GM19467 (cell line): ENCODE data around the gene CNPPD1.
A peak's percentile ranks its signal among the peaks of the same experiment; 100 is the strongest.
"Not testable (repeated sequence)": the region's sequence is repeated elsewhere in the genome, so short reads cannot be mapped to it uniquely, and the experiment has no call there.

Experiments
- ATAC-seq: cut with Tn5 transposase; IDR thresholded peaks from one replicate; pipeline ENCODE4 v1.9.1; 2021; ENCODE audit warnings: mild to moderate bottlenecking, moderate library complexity; ENCODE audit not compliant: unreplicated experiment

CNPPD1 gene

GRCh38 chr2:219209236-219210195 lies 32.8 kb upstream of the CNPPD1 start:
- no peak for ATAC-seq

GRCh38 chr2:219207884-219208740 lies 31.4 kb upstream of the CNPPD1 start:
- ATAC-seq: no peak

GRCh38 chr2:219207134-219207883 lies 30.6 kb upstream of the CNPPD1 start:
- no peak for ATAC-seq

- ATAC-seq: peak; percentile 96
Observed at GRCh38 chr2:219206328-219207133, 29.8 kb upstream of the CNPPD1 start, which contains the start of gene ZFAND2B. Gene ZFAND2B, plus strand, starts transcription at chr2:219206782. Its CDS starts 206 bp downstream, at chr2:219206988.

GRCh38 chr2:219205981-219206327 lies 29.2 kb upstream of the CNPPD1 start:
- ATAC-seq: no peak

- ATAC-seq: no peak
Observed at GRCh38 chr2:219205165-219205538, 28.4 kb upstream of the CNPPD1 start.

GRCh38 chr2:219204425-219205164 lies 27.9 kb upstream of the CNPPD1 start:
- no peak for ATAC-seq

- ATAC-seq: not testable (repeated sequence)
Observed at GRCh38 chr2:219201331-219201730, 24.6 kb upstream of the CNPPD1 start.

- ATAC-seq: not testable (repeated sequence)
Observed at GRCh38 chr2:219200502-219201326, 24.0 kb upstream of the CNPPD1 start.

GRCh38 chr2:219199470-219200211 lies 22.9 kb upstream of the CNPPD1 start:
- ATAC-seq: no peak

GRCh38 chr2:219198974-219199373 lies 22.2 kb upstream of the CNPPD1 start:
- no peak for ATAC-seq

- no peak for ATAC-seq
Observed at GRCh38 chr2:219197388-219197787, 20.7 kb upstream of the CNPPD1 start.

GRCh38 chr2:219186754-219187456 lies 10.2 kb upstream of the CNPPD1 start:
- ATAC-seq: no peak

- ATAC-seq: no peak
Observed at GRCh38 chr2:219184121-219184520, 7.4 kb upstream of the CNPPD1 start.

GRCh38 chr2:219183151-219183772 lies 6.5 kb upstream of the CNPPD1 start:
- ATAC-seq: no peak

- no peak for ATAC-seq
Observed at GRCh38 chr2:219182331-219183150, 5.8 kb upstream of the CNPPD1 start.
